COLO829 (cell line): Measurements from ENCODE around the gene CTNND2.

Source experiments
- DNase-seq: peaks from one replicate; pipeline ENCODE4 v3.0.0; 2012; ENCODE audit warnings: low spot score

CTNND2 gene

DNA sequence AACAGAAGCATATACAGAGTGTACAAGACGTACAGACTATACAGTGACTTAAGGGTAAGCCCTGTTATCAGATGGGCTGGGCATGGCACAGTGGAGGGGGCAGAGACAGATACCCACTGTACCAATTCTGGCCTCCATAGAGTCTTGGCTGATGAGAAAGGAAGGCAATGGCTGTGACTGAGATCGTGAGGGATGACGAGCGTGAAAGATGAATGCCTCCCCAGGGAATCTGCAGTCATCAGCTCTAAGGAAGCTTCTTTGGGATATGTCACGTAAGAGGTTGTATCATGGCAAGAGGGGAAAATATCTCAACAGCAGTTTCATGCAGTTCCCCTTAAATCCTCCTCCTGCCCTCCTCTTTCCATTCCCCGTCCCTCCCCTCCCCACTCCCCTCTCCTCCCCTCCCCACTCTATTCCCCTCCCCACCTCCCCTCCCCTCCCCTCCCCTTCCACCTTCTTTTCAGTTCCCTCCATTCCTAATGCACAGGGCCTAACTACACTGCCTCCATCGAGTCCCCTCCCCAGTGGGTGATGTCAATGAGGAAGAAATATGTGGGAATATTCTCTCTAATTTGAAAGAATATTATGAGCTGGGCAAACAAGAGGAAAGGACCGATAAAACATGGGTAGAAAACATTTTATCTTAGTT is 916.8 kb downstream of the CTNND2 start:
- DNase-seq = no peak

DNA sequence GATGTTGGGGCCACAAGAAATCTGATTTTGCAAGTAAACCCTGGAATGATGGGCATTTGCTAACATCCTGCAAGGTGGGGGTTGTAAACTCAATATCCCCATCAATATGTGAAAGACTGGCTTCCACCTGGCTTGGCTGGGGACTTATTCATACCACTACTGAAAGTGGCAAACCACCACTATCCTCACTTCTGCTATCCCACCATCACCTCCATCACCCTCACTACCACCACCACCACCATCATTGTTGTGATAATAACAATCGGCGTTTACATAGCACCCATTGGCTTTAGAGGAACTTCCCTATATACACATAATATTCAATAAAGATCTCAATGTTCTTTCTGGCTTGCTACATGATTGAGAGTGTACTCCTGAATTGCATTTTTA is 918.5 kb downstream of the CTNND2 start:
- no peak for DNase-seq

DNA sequence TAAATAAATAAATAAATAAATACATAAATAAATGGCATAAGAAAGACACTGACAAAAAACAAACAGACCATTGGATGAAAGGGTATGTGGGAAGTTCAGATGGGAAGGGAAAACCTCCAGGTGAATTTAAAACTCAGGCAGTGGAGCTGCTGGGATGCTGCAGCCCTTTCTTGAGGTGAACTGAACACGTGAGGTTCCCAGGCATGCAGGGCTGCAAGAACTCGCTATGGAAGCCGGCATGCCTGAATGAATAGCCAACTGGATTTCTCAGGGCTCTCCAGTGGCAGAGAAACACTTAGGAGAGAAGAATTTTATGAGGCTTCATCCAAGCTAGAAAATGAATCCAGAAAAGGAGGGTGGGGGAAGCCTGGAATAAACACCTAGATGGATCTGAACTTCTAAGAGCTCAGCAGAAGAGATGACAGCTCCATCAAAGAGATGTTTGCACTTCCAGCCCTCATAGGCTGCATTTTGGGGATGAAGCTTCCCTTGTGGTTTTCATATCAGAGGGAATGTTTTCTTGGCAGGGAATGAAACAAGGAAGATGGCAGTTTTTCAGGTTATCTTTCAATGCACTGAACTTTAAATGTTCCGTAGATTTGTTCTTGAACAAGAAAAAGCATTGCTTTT is 919.0 kb downstream of the CTNND2 start:
- no peak for DNase-seq

DNA sequence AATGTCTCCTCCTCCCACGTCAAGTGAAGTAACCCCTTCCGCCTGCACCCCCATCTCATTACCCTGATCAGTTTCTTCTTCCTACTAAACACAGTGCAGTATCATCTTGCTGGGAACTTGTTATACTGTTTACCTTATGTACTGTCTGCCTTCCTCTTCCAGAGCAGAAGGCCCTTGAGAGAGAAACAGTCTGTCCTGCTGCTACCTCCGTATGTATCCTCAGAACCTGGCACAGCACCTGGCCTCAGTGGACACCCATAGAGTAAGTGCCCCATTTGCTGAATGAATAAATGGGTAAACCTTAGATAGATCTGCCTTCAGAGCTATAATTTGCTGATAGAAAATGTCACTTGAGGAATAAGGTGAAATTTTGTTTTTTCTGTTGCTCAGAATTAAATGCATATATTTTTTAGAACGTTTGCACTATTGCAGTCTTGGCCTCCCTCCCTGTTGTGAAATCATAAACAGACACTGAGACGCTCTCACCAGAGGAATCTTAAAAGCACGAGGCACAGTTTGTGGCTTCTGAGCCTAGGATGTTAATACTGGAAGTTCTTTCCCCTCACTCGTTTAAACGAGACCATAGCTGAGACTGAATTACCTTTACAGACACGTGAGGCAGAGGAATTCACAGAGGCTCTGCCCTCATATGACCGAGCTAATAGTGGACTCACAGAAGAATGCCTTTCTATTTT is 920.1 kb downstream of the CTNND2 start:
- DNase-seq = no peak

DNA sequence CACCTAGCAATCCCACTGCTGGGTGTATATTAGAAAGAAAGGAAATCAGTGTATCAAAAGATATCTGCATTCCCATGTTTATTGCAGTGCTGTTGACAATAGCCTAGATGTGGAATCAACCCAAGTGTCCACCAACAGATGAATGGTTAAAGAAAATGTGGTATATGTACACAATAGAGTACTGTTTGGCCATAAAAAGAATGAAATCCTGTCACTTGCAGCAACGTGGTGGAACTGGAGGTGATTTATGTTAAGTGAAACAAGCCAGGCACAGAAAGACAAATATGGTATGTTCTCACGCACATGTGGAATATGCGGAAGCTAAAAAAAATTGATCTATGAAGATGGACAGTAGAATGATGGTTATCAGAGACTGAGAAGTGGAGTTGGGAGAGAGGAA is 921.6 kb downstream of the CTNND2 start:
- DNase-seq = no peak

DNA sequence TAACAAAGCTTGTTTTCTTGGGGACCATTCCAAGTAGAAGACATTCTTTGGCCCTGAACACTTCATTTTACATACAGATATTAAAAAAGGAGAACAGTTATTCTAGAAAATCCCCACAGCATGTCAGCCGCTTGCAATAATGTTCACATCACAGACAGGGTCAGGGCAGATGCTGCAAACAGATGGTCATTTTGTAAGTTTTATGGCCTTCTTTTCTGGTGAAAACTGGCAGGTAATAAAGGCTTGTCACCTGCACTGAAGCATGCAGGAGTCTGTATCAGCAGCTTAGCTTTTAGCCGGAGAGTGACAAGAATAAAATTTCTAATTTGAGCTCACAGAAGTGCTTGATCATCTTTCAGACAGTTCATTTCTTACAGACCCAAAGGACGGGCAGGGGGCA is 922.3 kb downstream of the CTNND2 start:
- DNase-seq = no peak

DNA sequence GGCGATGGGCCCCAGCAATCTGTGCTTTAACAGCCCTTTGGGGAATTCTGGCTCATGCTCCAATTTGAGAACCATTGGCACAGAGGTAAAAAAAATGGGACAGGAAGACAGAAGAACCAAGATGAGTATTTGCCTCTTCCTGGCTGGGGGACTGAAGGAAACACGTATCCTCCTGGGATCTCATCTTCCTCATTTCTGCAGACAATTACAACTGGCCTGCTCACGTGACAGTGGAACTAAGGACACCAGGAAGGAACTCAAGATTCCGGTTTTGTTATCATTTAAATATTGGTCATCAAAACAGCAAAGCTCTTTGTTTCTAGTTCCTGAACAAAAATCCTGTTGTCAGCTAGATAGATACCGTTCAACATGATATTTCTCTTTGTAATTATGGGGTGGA is 927.2 kb downstream of the CTNND2 start:
- DNase-seq = no peak

DNA sequence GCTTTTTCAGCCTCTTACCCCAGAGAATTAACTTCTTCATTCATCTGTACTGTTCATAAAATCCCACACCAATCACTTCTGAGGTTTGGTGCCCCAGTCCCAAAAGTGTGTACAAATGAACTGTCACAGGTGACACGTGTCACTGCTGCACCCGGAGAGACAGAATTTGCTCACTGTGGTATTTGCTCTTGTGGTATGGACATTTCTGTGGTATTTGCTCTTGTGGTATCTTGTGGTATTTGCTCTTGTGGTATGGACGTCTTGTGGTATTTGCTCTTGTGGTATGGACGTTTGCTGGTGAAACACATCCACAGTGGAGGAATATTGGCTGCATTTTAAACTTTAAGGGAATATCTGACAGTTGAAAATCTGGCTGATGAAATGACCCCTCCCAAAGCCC is 928.3 kb downstream of the CTNND2 start:
- no peak for DNase-seq

DNA sequence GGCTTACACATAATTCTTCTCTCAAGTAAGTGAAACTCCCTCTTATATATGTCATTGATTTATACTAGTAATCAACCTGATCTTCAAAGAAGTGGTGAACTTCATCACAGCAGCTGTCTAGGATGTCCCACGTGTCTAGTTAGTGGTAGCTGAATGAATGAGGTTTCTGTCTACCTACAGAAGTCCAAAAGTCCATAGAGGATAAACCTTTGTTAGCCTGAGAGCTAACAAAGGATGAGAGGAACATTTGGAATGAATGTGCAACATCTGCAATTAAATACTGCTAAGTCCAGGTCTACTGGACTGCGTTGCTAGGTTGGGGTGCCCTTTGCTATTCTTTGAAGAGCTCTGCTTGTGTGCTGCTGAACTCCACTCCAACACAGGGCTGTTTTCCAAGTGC is 929.4 kb downstream of the CTNND2 start:
- DNase-seq = no peak

DNA sequence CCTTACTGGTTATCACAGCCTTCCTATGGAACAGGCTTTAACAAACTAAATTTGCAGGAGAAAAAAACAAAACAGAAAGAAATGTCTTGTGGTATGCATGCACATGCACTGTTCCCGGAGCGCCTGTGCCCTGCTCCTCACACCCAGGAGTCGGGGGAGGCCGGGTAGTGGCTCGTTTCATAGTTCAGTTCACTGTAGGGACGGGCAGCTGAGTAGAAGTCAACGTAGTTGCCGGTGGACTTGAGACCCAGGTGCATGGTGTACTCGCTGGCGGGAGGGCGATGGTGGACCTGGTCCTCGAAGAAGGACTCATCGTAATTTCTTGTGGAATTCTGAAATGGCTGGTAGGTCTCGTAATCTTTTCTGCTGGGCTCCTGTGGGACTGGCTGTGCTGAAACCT is 930.9 kb downstream of the CTNND2 start:
- no peak for DNase-seq

DNA sequence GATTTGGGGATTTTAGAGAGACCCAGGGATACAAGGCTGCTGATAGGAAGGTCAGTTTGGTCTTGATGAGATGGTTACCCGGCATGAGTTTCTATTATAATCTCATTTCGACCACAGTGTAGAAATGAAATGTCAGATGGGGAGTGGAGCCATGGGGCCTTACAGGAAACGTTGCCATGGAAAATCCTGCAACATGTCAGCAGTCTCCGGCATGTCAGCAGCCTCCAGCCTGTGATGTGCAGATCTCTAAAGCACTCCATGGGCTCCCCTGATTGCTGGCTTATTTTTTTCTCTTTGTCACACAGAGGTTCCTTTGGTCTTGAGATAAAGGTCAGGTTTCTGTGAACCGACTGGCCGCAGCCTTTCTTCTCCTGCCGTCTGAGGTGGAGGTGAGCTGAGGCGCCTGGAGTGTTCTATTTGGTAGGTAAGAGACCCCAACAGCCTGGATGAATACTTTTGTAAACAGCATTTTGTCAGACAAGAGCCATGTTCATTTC is 934.5 kb downstream of the CTNND2 start:
- no peak for DNase-seq

DNA sequence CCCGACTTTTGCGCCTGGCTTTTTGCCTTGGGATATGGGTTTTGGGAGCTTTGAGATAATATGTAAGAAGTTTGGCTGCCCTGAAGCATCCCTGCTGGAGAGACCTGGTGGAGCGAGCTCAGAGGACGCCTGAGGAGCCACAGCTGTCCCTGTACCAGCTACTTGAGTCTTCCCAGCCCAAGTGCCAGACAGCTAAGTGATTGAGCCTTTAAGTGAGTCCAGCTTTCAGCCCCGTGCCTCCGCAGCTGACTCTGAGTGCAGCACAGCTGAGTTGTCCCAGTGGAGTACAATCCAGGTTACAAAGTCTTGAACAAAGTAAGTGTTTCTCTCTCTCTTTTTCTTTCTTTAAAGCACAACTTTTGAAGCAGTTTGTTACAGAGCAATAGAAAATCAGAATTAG is 939.4 kb downstream of the CTNND2 start:
- DNase-seq = no peak

DNA sequence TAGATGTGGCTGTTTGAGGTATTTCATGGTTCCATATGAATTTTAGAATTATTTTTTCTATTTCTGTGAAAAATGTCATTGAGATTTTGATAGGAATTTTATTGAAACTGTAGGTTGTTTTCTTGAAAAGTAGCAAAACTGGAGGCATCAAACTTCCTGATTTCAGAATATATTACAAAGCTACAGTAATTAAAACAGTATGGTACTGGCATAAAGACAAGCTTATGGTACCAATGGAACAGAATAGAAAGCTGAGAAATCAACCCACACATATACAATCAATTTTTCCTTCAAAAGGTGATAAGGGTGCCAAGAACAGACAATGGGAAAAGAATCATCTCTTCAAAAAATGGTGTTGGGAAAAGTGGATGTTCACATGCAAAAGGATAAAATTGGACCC is 945.5 kb downstream of the CTNND2 start:
- DNase-seq = no peak

DNA sequence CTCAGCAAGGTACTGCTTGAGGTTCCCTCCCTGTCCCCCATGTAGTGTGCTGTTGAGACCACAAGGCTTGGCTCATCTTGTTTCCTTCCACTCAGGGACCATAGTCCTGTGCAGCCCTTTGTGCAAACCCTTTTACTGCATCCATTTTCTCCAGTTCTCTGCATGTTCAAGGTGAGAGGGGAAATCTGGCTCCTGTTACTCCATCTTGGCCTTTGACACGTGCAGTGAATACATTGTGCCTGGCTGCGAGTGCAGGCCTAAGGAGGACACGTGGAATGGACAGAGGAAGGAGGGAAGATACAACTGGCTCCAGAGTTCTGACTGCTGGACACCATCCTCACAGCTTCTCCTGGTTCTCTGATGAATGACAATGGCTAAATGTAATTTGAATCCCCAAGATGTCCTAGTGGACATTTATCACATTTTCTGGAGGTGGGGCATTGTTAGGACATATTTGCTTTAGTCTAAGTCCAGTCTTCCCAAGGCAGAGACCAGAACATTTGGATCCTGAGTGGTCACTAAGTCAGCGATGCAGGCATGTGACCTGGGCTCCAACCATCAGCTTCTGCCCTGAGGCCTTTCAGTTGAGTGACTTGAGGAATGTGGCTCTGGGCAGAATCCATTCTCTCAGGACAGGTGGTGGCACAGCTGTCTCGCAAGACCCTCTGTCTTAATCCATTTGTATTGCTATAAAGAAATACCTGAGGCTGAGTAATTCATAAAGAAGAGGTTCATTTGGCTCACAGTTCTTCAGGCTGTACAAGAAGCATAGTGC is 954.2 kb downstream of the CTNND2 start:
- DNase-seq = no peak

DNA sequence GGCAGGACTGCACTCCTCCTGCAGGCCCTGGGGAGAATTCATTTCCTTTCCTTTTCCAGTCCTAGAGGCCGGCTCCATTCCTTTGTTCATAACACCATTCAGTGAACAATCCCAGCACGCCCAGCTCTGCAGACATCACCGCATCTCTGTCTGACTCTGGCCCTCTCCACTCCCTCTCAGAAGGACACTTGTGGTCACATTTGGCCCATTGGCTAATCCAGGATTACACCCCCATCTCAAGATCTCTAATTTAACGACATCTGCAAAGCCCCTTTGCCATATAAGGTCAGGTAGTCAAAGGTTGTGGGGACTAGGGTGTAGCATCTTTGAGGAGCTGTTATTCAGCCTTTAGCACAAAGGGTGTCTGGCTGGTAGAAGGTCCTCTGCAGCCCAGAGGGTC is 958.2 kb downstream of the CTNND2 start:
- no peak for DNase-seq

DNA sequence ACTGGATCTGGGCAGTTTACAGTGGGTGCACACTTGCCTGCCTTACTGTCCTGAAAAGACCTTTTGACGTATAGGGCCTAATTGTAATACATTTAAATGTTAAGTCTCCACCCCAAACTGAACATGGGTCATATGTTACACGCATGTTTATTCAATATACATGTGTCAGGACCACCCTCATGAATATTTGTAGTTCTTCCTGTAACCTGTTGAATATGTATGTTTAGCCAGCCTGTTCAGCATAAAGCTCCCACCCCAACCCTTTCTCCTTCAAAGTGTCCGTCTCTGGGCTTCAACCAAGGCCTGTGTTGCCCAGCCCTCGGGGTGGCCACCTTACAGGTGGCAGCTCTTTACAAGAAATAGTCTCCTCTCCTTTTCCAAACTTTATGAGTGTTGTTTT is 962.3 kb downstream of the CTNND2 start:
- DNase-seq = no peak

DNA sequence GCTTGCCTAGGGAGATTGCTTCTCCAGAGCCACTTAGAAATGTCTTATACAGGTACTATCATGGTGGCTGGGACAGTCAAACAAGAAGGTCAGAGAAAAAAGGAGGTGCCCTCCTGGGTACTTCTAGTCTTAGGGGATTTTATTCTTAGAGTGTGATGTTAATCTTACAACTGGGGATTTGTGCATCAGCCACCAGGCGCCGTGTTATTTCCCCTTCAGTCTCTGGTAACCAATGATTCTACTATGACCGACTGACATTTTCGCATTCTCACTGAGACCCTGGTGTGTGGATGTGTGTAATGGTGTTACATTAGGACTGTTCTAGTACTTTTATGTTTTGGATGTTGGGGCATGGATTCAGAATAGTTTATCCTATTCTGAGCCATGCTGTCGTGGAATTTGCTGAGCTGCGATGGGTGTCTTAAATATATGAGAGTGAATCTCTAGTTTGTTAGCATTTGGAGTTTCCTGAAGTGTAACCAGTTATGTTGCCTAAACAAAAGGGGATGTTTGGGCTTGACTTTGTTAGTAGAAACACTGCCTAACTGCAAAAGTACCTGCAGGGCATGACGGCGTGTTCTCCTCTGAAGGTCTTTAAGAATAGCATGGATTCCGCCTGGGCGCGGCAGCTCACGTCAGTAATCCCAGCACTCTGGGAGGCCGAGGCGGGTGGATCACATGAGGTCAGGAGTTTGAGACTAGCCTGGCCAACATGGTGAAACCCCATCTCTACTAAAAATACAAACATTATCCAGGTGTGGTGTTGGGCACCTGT is 968.0 kb downstream of the CTNND2 start:
- DNase-seq = no peak

DNA sequence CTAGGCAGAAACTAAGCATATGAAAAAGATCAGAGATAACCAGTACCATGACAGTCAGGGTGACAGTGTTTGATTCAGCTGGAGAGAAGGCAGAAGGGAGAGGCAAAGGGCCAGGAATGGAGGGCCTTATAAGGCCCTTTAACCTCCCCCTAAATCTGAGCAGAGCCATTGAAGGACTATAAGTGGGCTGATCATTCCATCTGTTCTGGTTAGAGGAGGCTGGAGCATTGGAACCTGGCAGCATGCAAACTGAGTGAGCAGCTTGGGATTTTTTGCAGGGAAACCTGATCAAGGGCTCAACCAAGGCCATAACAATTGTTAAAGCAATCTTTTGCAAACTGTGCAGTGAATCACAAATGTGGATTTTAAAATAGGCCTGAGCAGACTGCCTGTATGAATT is 968.7 kb downstream of the CTNND2 start:
- DNase-seq = no peak

DNA sequence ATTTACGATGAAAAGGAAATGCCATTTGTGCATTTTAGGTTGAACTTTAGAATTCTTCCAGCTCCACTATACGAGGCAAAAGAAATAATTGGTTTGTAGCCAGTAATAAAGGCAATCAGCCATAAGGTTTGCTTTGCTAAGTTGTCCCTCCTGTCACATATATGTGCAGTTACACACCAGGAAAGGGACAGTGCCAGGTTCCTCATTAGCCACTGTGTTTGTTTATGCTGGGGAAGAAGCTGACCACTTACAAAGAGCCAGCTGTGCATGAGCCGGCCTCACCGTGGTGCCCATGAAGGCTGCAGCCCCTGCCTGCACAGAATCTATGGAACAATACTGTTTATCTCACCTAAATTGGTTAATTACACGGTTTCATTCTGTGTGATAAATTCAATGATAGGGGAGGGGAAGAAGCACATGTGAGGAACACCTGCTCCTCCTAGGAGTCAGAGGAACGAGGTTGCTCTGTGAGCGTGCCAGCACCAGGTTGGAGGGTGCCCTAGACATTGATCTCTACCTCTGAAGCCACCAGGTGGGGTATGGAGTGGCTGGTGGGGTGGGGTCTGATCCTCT is 969.4 kb downstream of the CTNND2 start:
- no peak for DNase-seq

DNA sequence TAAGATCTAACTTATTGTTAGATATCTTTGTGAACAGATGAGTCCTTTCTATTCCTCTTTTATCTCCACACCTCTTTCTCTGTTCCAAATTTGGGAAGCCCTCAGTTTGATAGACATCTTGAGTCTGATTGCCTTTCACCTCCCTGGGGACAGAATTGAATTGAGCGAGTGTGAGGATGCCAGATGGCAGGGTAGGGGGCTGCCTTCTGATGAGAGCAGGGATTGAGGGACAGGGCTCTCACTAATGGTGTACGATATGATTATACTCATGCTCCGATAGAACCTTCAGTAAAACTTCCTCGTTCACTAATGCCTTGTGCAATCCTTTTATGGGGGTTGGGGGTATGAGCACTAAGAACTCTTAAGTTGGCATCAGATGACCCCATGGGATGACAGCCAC is 971.1 kb downstream of the CTNND2 start:
- no peak for DNase-seq

DNA sequence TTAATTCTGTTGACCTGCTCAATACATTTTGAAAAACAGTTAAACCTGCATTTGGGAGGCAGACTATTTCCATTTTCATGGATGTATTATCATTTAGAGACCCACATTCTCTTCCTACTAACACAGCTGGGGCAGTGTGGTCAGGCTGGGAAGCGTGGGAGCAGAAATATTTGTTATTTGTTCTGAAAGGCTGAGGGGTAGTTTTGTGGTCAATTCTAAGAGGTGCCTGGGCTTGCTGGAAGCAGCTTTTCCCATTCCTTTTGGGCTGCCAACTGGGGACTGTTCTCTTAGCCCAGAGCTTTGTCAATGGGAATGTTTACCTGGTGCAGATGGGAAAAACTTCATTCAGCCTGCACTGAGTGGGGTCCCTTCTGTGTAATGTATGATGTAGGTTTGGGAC is 971.8 kb downstream of the CTNND2 start:
- no peak for DNase-seq

DNA sequence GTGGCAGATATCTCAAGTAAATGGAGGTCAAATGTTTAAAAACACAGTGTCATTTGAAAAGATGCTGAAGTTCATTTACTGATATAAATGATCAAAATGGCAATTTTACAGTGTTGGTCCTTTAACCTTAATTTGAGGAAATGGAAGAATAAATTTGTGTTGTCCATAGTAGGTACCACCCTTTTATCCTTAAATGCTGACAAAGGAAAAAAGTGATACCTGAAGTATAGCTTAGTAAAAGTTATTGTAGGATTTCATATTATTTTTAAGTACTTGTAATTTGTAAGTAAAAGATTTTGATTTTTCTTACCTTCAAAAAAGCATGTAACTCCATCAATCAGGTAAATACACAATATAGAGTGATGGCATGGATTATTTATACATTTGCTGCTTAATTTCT is 976.6 kb downstream of the CTNND2 start:
- no peak for DNase-seq
